Astrocyte (in vitro differentiated cells and primary cell): ENCODE results near the gene RGS2. TPM values are rescaled to one million over a fixed set of nuclear protein-coding genes. Genes with fewer than 3 reads are reported as not detected.

Experiments used
- DNase-seq: peaks from one replicate; pipeline ENCODE4 v3.0.0-alpha.2; 2010; ENCODE audit warnings: low read depth
- FAIRE-seq: peaks from 2 replicates; lab custom pipeline; 2011; peaks lifted over from hg19 to GRCh38; lab: Jason Lieb, UNC
- H2AFZ ChIP-seq: 2 replicates; pipeline ENCODE4 v1.6.0; 2012; ENCODE audit warnings: low read depth, low read length, inconsistent platforms
- H3K27ac ChIP-seq: 2 replicates; pipeline ENCODE4 v1.5.1; 2011; ENCODE audit warnings: low read depth, low read length, inconsistent platforms
- H3K27me3 ChIP-seq: 2 replicates; pipeline ENCODE4 v1.6.0; 2011; ENCODE audit warnings: low read length, inconsistent platforms; ENCODE audit not compliant: insufficient read depth
- H3K36me3 ChIP-seq: 2 replicates; pipeline ENCODE4 v1.5.1; 2011; ENCODE audit warnings: low read length, inconsistent platforms; ENCODE audit not compliant: insufficient read depth
- H3K4me1 ChIP-seq: 2 replicates; pipeline ENCODE4 v1.5.1; 2011; ENCODE audit warnings: low read length, inconsistent platforms; ENCODE audit not compliant: insufficient read depth
- H3K4me2 ChIP-seq: 2 replicates; pipeline ENCODE4 v1.6.0; 2012; ENCODE audit warnings: low read length, inconsistent platforms
- H3K4me3 ChIP-seq: 2 replicates; pipeline ENCODE4 v1.5.1; 2011; ENCODE audit warnings: low read depth, mild to moderate bottlenecking, low read length, inconsistent platforms; ENCODE audit not compliant: insufficient read depth
- H3K79me2 ChIP-seq: 2 replicates; pipeline ENCODE4 v1.6.0; 2012; ENCODE audit warnings: mild to moderate bottlenecking, low read length, inconsistent platforms; ENCODE audit not compliant: insufficient read depth
- H3K9ac ChIP-seq: 2 replicates; pipeline ENCODE4 v1.6.0; 2012; ENCODE audit warnings: mild to moderate bottlenecking, low read length, inconsistent platforms
- H3K9me3 ChIP-seq: 2 replicates; pipeline ENCODE4 v1.5.1; 2012; ENCODE audit warnings: low read depth, mild to moderate bottlenecking, low read length, inconsistent platforms; ENCODE audit not compliant: insufficient read depth
- H4K20me1 ChIP-seq: 2 replicates; pipeline ENCODE4 v1.6.0; 2012; ENCODE audit warnings: low read length, inconsistent platforms; ENCODE audit not compliant: insufficient read depth
- H3K27ac Mint-ChIP-seq: one replicate; pipeline ENCODE4 v1.8.0; 2021; ENCODE audit warnings: mild to moderate bottlenecking, mixed read lengths; ENCODE audit not compliant: unreplicated experiment
- H3K27me3 Mint-ChIP-seq: one replicate; pipeline ENCODE4 v1.8.0; 2021; ENCODE audit warnings: low read depth, mixed read lengths; ENCODE audit not compliant: unreplicated experiment
- H3K36me3 Mint-ChIP-seq: one replicate; pipeline ENCODE4 v1.8.0; 2021; ENCODE audit warnings: low read depth, mixed read lengths; ENCODE audit not compliant: unreplicated experiment
- H3K4me1 Mint-ChIP-seq: one replicate; pipeline ENCODE4 v1.8.0; 2021; ENCODE audit warnings: low read depth, mixed read lengths; ENCODE audit not compliant: unreplicated experiment
- H3K4me3 Mint-ChIP-seq: one replicate; pipeline ENCODE4 v1.8.0; 2021; ENCODE audit warnings: mild to moderate bottlenecking, moderate library complexity, mixed read lengths; ENCODE audit not compliant: unreplicated experiment
- H3K9me3 Mint-ChIP-seq: one replicate; pipeline ENCODE4 v1.8.0; 2021; ENCODE audit warnings: mild to moderate bottlenecking, mixed read lengths; ENCODE audit not compliant: unreplicated experiment
- EZH2 ChIP-seq: IDR thresholded peaks from 2 replicates; pipeline ENCODE4 v1.6.1; 2012; ENCODE audit warnings: mild to moderate bottlenecking, low read length, inconsistent platforms; ENCODE audit not compliant: insufficient read depth
- total RNA-seq: library from RNA; stranded (reverse); gene quantifications from 2 replicates; pipeline ENCODE4 v1.2.1, GENCODE V29; 2021
- TF ChIP-seq, protein P1 (sequence below): IDR thresholded peaks from 2 replicates; pipeline ENCODE4 v1.5.1; 2011; ENCODE audit warnings: low read depth, mild to moderate bottlenecking, inconsistent platforms, low read length, moderate library complexity; ENCODE audit not compliant: insufficient read depth

Gene RGS2
- total RNA-seq, 1 donor from 2014 or later = 10.5 TPM

DNA sequence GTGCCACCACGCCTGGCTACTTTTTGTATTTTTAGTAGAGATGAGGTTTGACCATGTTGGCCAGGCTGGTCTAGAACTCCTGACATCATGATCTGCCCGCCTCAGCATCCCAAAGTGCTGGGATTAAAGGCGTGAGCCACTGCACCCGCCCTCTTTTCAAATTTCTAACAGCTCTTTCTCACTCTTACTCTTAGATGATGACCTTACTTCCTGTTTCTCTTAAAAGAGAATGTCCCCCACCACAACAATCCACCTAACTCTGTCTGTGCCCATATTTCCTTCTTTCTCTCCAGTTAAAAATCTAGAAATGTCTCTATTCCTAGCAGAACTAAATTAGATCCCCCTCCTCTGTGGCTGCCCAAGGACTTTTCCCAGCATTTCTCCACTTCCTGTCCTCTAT lies 46.6 kb upstream of the RGS2 start:
- H3K4me2 ChIP-seq = no peak overlapping the region
- no peak for DNase-seq
- no peak for FAIRE-seq
- Mint-ChIP-seq H3K4me1 (peaks cover 30% of the 10 kb centered on the region), H3K9me3 (peaks cover 7% of the 10 kb centered on the region), H3K36me3 (no peaks in the 10 kb centered on the region), H3K27ac (peak overlapping the region; percentile 88), H3K4me3 (no peak overlapping the region), H3K27me3 (no peaks in the 10 kb centered on the region)
- no peaks in the 10 kb centered on the region for H3K9me3 ChIP-seq
- H3K36me3 ChIP-seq = no peaks in the 10 kb centered on the region
- H3K79me2 ChIP-seq = no peaks in the 10 kb centered on the region
- H3K4me3 ChIP-seq = no peak overlapping the region
- no peak overlapping the region for H3K9ac ChIP-seq
- H2AFZ ChIP-seq = no peak overlapping the region
- H3K4me1 ChIP-seq = peaks cover 9% of the 10 kb centered on the region
- TF ChIP-seq, protein P1, sequence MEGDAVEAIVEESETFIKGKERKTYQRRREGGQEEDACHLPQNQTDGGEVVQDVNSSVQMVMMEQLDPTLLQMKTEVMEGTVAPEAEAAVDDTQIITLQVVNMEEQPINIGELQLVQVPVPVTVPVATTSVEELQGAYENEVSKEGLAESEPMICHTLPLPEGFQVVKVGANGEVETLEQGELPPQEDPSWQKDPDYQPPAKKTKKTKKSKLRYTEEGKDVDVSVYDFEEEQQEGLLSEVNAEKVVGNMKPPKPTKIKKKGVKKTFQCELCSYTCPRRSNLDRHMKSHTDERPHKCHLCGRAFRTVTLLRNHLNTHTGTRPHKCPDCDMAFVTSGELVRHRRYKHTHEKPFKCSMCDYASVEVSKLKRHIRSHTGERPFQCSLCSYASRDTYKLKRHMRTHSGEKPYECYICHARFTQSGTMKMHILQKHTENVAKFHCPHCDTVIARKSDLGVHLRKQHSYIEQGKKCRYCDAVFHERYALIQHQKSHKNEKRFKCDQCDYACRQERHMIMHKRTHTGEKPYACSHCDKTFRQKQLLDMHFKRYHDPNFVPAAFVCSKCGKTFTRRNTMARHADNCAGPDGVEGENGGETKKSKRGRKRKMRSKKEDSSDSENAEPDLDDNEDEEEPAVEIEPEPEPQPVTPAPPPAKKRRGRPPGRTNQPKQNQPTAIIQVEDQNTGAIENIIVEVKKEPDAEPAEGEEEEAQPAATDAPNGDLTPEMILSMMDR = no peak
- TF ChIP-seq EZH2 = no peak
- no peaks in the 10 kb centered on the region for H3K27me3 ChIP-seq
- H4K20me1 ChIP-seq = no peaks in the 10 kb centered on the region
- no peak overlapping the region for H3K27ac ChIP-seq

- peaks cover 30% of the 10 kb centered on the region for H3K4me1 Mint-ChIP-seq
- H3K4me2 ChIP-seq = no peak overlapping the region
Observed at GRCh38 chr1:192763243-192763642, 45.6 kb upstream of the RGS2 start.

GRCh38 chr1:192763756-192764155 lies 45.1 kb upstream of the RGS2 start:
- Histone ChIP-seq H3K4me2 (no peak overlapping the region), H3K79me2 (no peaks in the 10 kb centered on the region), H4K20me1 (no peaks in the 10 kb centered on the region), H2AFZ (no peak overlapping the region), H3K4me3 (no peak overlapping the region), H3K27ac (peak overlapping the region; percentile 1), H3K36me3 (no peaks in the 10 kb centered on the region), H3K27me3 (no peaks in the 10 kb centered on the region), H3K9ac (no peak overlapping the region), H3K9me3 (no peaks in the 10 kb centered on the region), H3K4me1 (peaks cover 9% of the 10 kb centered on the region)
- H3K4me3 Mint-ChIP-seq = no peak overlapping the region
- TF ChIP-seq, protein P1 = no peak
- TF ChIP-seq EZH2 = no peak
- peak; percentile 71 for DNase-seq
- FAIRE-seq = no peak
- H3K27ac Mint-ChIP-seq = peak overlapping the region; percentile 1
- peaks cover 30% of the 10 kb centered on the region for H3K4me1 Mint-ChIP-seq
- no peaks in the 10 kb centered on the region for H3K27me3 Mint-ChIP-seq
- H3K9me3 Mint-ChIP-seq = peaks cover 5% of the 10 kb centered on the region
- H3K36me3 Mint-ChIP-seq = no peaks in the 10 kb centered on the region

More at GRCh38 chr1:192763243-192763642, 45.6 kb upstream of the RGS2 start:
- DNase-seq (peak; percentile 49), FAIRE-seq (no peak)
- no peak overlapping the region for H2AFZ ChIP-seq
- H4K20me1 ChIP-seq = no peaks in the 10 kb centered on the region
- peaks cover 7% of the 10 kb centered on the region for H3K9me3 Mint-ChIP-seq
- H3K27ac ChIP-seq = peak overlapping the region; percentile 1
- H3K79me2 ChIP-seq = no peaks in the 10 kb centered on the region
- H3K27me3 ChIP-seq = no peaks in the 10 kb centered on the region
- no peaks in the 10 kb centered on the region for H3K9me3 ChIP-seq
- TF ChIP-seq EZH2 = no peak
- TF ChIP-seq, protein P1 = no peak
- no peak overlapping the region for H3K4me3 ChIP-seq
- peak overlapping the region; percentile 88 for H3K27ac Mint-ChIP-seq
- no peaks in the 10 kb centered on the region for H3K27me3 Mint-ChIP-seq
- no peaks in the 10 kb centered on the region for H3K36me3 Mint-ChIP-seq
- H3K9ac ChIP-seq = no peak overlapping the region
- H3K36me3 ChIP-seq = no peaks in the 10 kb centered on the region
- H3K4me3 Mint-ChIP-seq = no peak overlapping the region
- H3K4me1 ChIP-seq = peaks cover 9% of the 10 kb centered on the region
